K562 (cell line): ENCODE measurements around the gene HBQ1. TPM values are rescaled to one million over a fixed set of nuclear protein-coding genes. Genes with fewer than 3 reads are reported as not detected.

Experiments
- ATF2 ChIP-seq: sonication (generic); formaldehyde crosslinking; IDR thresholded peaks from 2 replicates; pipeline ENCODE4 v1.8.1; 2022; ENCODE audit warnings: missing genetic modification reagents
- DEAF1 ChIP-seq: fragments of 450-650 bp; formaldehyde crosslinking; IDR thresholded peaks from 2 replicates; pipeline ENCODE4 v1.4.0; 2020; ENCODE audit warnings: mild to moderate bottlenecking, moderate library complexity
- DMBX1 ChIP-seq: fragments of 250-450 bp; sonication (Bioruptor Pico); IDR thresholded peaks from 2 replicates; pipeline ENCODE4 v1.8.0; 2022; ENCODE audit warnings: inconsistent platforms, mild to moderate bottlenecking, moderate library complexity, borderline replicate concordance
- EP400 ChIP-seq: fragments of 450-650 bp; IDR thresholded peaks from 2 replicates; pipeline ENCODE4 v1.6.1; 2017; ENCODE audit warnings: antibody characterized with exemption, mild to moderate bottlenecking, moderate library complexity
- FOXM1 ChIP-seq, 2 experiments: fragments of 450-650 bp in 1 of 2; sonication (generic) in 1 of 2; formaldehyde crosslinking in 1 of 2; IDR thresholded peaks; 2 replicates each; pipeline versions ENCODE4 v1.6.1 to v1.9.0; 2017 to 2022; ENCODE audit warnings: low read depth in 2 of 2, mild to moderate bottlenecking in 2 of 2, missing genetic modification reagents in 1 of 2, moderate library complexity in 1 of 2
- HSF4 ChIP-seq: fragments of 250-450 bp; sonication (Bioruptor Pico); IDR thresholded peaks from 2 replicates; pipeline ENCODE4 v2.1.2; 2022; ENCODE audit warnings: mild to moderate bottlenecking, moderate library complexity, borderline replicate concordance
- KDM5B ChIP-seq: fragments of 200-600 bp; sonication (generic); IDR thresholded peaks from 2 replicates; pipeline ENCODE4 v1.6.1; 2012; ENCODE audit warnings: low read depth, mild to moderate bottlenecking, moderate library complexity, low read length, control low read depth, inconsistent platforms; ENCODE audit not compliant: insufficient replicate concordance
- KLF16 ChIP-seq: IDR thresholded peaks from 2 replicates; pipeline ENCODE4 v1.6.1; 2016; ENCODE audit warnings: antibody characterized with exemption
- MXI1 ChIP-seq: IDR thresholded peaks from 2 replicates; pipeline ENCODE4 v1.6.1; 2011; ENCODE audit warnings: low read depth, mild to moderate bottlenecking, improper control_type of control experiment, low read length
- NFE2L1 ChIP-seq: fragments of 450-650 bp; IDR thresholded peaks from 2 replicates; pipeline ENCODE4 v1.6.1; 2016; ENCODE audit warnings: missing genetic modification characterization, low read depth, mild to moderate bottlenecking, missing compliant biosample characterization, moderate library complexity, borderline replicate concordance
- RBBP5 ChIP-seq: fragments of 200-600 bp; sonication (generic); IDR thresholded peaks from 2 replicates; pipeline ENCODE4 v1.6.1; 2012; ENCODE audit warnings: borderline replicate concordance, mild to moderate bottlenecking, low read length, control low read depth, inconsistent platforms; ENCODE audit not compliant: insufficient read depth, poor library complexity, severe bottlenecking
- SMARCE1 ChIP-seq: fragments of 450-650 bp; IDR thresholded peaks from 2 replicates; pipeline ENCODE4 v1.7.1; 2016; ENCODE audit warnings: mild to moderate bottlenecking
- ZBTB11 ChIP-seq, 3 experiments: fragments of 200-800 bp in 1 of 3; fragments of 250-450 bp in 1 of 3; fragments of 450-650 bp in 1 of 3; sonication (Bioruptor Pico) in 1 of 3; sonication (Bioruptor generic) in 1 of 3; formaldehyde crosslinking in 1 of 3; IDR thresholded peaks; 2 replicates each; pipeline versions ENCODE4 v1.6.1 to v1.8.0; 2016 to 2022; ENCODE audit warnings: mild to moderate bottlenecking in 2 of 3, missing genetic modification characterization in 2 of 3, missing compliant biosample characterization in 1 of 3, moderate library complexity in 1 of 3
- ZC3H11A ChIP-seq: IDR thresholded peaks from 2 replicates; pipeline ENCODE4 v1.6.1; 2012; ENCODE audit warnings: low read depth, low read length, improper control_type of control experiment
- ZNF217 ChIP-seq: sonication (generic); formaldehyde crosslinking; IDR thresholded peaks from 2 replicates; pipeline ENCODE4 v1.8.0; 2022; ENCODE audit warnings: mild to moderate bottlenecking, missing genetic modification reagents
- ZNF239 ChIP-seq: fragments of 250-450 bp; sonication (Bioruptor Pico); IDR thresholded peaks from 2 replicates; pipeline ENCODE4 v1.4.0; 2020; ENCODE audit warnings: mild to moderate bottlenecking
- ZNF395 ChIP-seq: fragments of 200-800 bp; sonication (Bioruptor generic); IDR thresholded peaks from 2 replicates; pipeline ENCODE4 v1.6.1; 2017; ENCODE audit warnings: missing genetic modification characterization, missing compliant biosample characterization
- ZNF511 ChIP-seq: sonication (generic); formaldehyde crosslinking; IDR thresholded peaks from 2 replicates; pipeline ENCODE4 v1.8.0; 2022; ENCODE audit warnings: mild to moderate bottlenecking, missing genetic modification reagents
- polyA plus RNA-seq, 8 experiments: library from polyadenylated mRNA; depleted of rRNA in 4 of 8; stranded (reverse) in 5 of 8; unstranded in 3 of 8; fragments of >200 nt; fragmentation: Nextera tagmentation in 2 of 8; fragmentation: Illumina TruSeq in 1 of 8; extraction: Ambion mirVana in 2 of 8; extraction: Trizol in 1 of 8; gene quantifications; 2 replicates each; pipeline versions ENCODE4 v1.2.1 to v1.2.3, GENCODE V29; 2011 to 2014; ENCODE audit warnings: inconsistent platforms in 1 of 8, missing spikeins in 1 of 8
- total RNA-seq, 7 experiments: library from RNA; depleted of rRNA in 6 of 7; stranded (reverse); fragments of >200 nt in 6 of 7; fragmentation: Illumina TruSeq in 2 of 7; extraction: Trizol in 2 of 7; gene quantifications; 2 replicates each; pipeline versions ENCODE4 v1.2.1 to v1.2.3, GENCODE V29; 2011 to 2021; ENCODE audit warnings: low replicate concordance in 1 of 7

Gene HBQ1
- total and polyA plus RNA-seq, 9 of the 15 experiments (the other 6 are each of a cell fraction or from before 2014, with no cell fraction given) = 2.3 to 190 (median 19.8) TPM

- TF ChIP-seq ZBTB11 (CRISPR knock-in tag; IDR thresholded peaks at IDR 0.05) (peak in 1 of 3 experiments; percentile 74; a peak in 2 of 6 replicates), NFE2L1 (tag) (no peak), ATF2 (CRISPR knock-in tag) (no peak), KDM5B (peak; percentile 18), MXI1 (peak; percentile 56; the same call in 1 of the 2 replicates), HSF4 (peak; percentile 57; the same call in 1 of the 2 replicates), FOXM1 (IDR thresholded peaks at IDR 0.05; ENCODE audit: low read depth) (peak; percentile 76), FOXM1 (CRISPR knock-in tag; IDR thresholded peaks at IDR 0.05; ENCODE audit: low read depth) (no peak), ZNF239 (CRISPR knock-in tag) (peak; percentile 19; the same call in 1 of the 2 replicates), DEAF1 (CRISPR knock-in tag) (no peak), ZNF511 (CRISPR knock-in tag) (peak; percentile 12; the same call in 1 of the 2 replicates), SMARCE1 (peak; percentile 87), EP400 (no peak; the same call in 1 of the 2 replicates), ZNF395 (CRISPR knock-in tag) (peak; percentile 69; the same call in 1 of the 2 replicates), ZNF217 (no peak), ZC3H11A (no peak), DMBX1 (CRISPR knock-in tag) (peak; percentile 89), RBBP5 (peak; percentile 19), KLF16 (peak; percentile 93)
These were observed 37.2 kb upstream of the HBQ1 start (continued) for GRCh38 chr16:143047-143446.
